ENCODE measurements around the gene PDS5B.

GRCh38 chr13:32759152-32759551 is 172.9 kb downstream of the PDS5B start:
- TF ChIP-seq CTCF (IDR thresholded peaks at IDR 0.05) = no peak
- no peak for TF ChIP-seq EZH2 (IDR thresholded peaks at IDR 0.05; ENCODE audit: borderline replicate concordance, insufficient read depth, low read depth, low read length, poor library complexity, severe bottlenecking)

All from B cell (primary cell).